Smooth muscle cell (in vitro differentiated cells): ENCODE measurements around the gene VTI1A. TPM values are rescaled to one million over a fixed set of nuclear protein-coding genes. Genes with fewer than 3 reads are reported as not detected.

Source experiments
- DNase-seq: peaks from one replicate; lab custom pipeline; 2025; ENCODE audit not compliant: unreplicated experiment; lab: John Stamatoyannopoulos, UW
- H2AFZ ChIP-seq: fragments of 200-600 bp; sonication (generic); 2 replicates; pipeline ENCODE4 v1.6.0; 2016; ENCODE audit warnings: antibody characterized with exemption, low read depth, mild to moderate bottlenecking
- H3F3A ChIP-seq: fragments of 200-600 bp; sonication (generic); 2 replicates; pipeline ENCODE4 v1.6.0; 2017; ENCODE audit warnings: antibody characterized with exemption, low read depth
- H3K27ac ChIP-seq: fragments of 200-600 bp; sonication (generic); 2 replicates; pipeline ENCODE4 v1.5.1; 2016; ENCODE audit warnings: low read depth, mild to moderate bottlenecking
- H3K27me3 ChIP-seq: fragments of 200-600 bp; sonication (generic); 2 replicates; pipeline ENCODE4 v1.6.1; 2016; ENCODE audit warnings: low read depth, mild to moderate bottlenecking
- H3K36me3 ChIP-seq: fragments of 200-600 bp; sonication (generic); 2 replicates; pipeline ENCODE4 v1.5.1; 2016; ENCODE audit warnings: low read depth
- H3K4me1 ChIP-seq: fragments of 200-600 bp; sonication (generic); 2 replicates; pipeline ENCODE4 v1.5.1; 2016; ENCODE audit warnings: low read depth
- H3K4me2 ChIP-seq: fragments of 200-600 bp; sonication (generic); 2 replicates; pipeline ENCODE4 v1.6.0; 2016; ENCODE audit warnings: mild to moderate bottlenecking
- H3K4me3 ChIP-seq: fragments of 200-600 bp; sonication (generic); 2 replicates; pipeline ENCODE4 v1.5.1; 2016; ENCODE audit warnings: mild to moderate bottlenecking
- H3K79me2 ChIP-seq: fragments of 200-600 bp; sonication (generic); 2 replicates; pipeline ENCODE4 v1.6.0; 2016; ENCODE audit warnings: low read depth, mild to moderate bottlenecking
- H3K9ac ChIP-seq: fragments of 200-600 bp; sonication (generic); 2 replicates; pipeline ENCODE4 v1.6.0; 2016; ENCODE audit warnings: low read depth
- H3K9me3 ChIP-seq: fragments of 200-600 bp; sonication (generic); replicated peaks from 2 replicates; pipeline ENCODE4 v1.5.1; 2016; ENCODE audit warnings: low read depth
- H4K20me1 ChIP-seq: fragments of 200-600 bp; sonication (generic); 2 replicates; pipeline ENCODE4 v1.6.0; 2016; ENCODE audit warnings: low read depth
- CTCF ChIP-seq: fragments of 200-600 bp; sonication (generic); IDR thresholded peaks from 2 replicates; pipeline ENCODE4 v1.5.1; 2017; ENCODE audit warnings: borderline replicate concordance, mild to moderate bottlenecking, antibody characterized with exemption; ENCODE audit not compliant: insufficient read depth, poor library complexity, severe bottlenecking
- WGBS: methylation state at CpG from one replicate; pipeline ENCODE4 v1.1.7; 2016; ENCODE audit warnings: low lambda C conversion rate; 5-methylcytosine and 5-hydroxymethylcytosine counted together
- polyA plus RNA-seq: library from polyadenylated mRNA; unstranded; fragments of >200 nt; fragmentation: Nextera tagmentation; extraction: Ambion mirVana; gene quantifications from 2 replicates; pipeline ENCODE4 v1.2.1, GENCODE V29; 2016
- total RNA-seq: library from RNA; depleted of rRNA; stranded (reverse); fragments of >200 nt; gene quantifications from 2 replicates; pipeline ENCODE4 v1.2.3, GENCODE V29; 2014

VTI1A gene
- total and polyA plus RNA-seq, 2 experiments from 2014 or later: 14.0 to 21.8 TPM

- no peaks in the 10 kb centered on the region for H3K36me3 ChIP-seq
- no peaks in the 10 kb centered on the region for H4K20me1 ChIP-seq
- H3K9ac ChIP-seq: no peak overlapping the region
- no peak overlapping the region for H2AFZ ChIP-seq
- H3K4me2 ChIP-seq: no peak overlapping the region
- peaks cover 4% of the 10 kb centered on the region for H3K4me1 ChIP-seq
- no peaks in the 10 kb centered on the region for H3K27me3 ChIP-seq
- H3F3A ChIP-seq: no peaks in the 10 kb centered on the region
- no peak for TF ChIP-seq CTCF
- no peaks in the 10 kb centered on the region for H3K9me3 ChIP-seq
- 86% methylated on average over 2 of the region's 2 CpGs for WGBS
- H3K4me3 ChIP-seq: no peak overlapping the region
- no peak for DNase-seq
- H3K79me2 ChIP-seq: no peaks in the 10 kb centered on the region
- no peak overlapping the region for H3K27ac ChIP-seq
These were observed 320.1 kb downstream of the VTI1A start for GRCh38 chr10:112767156-112767555.

- H3K36me3 ChIP-seq: no peaks in the 10 kb centered on the region
- no peaks in the 10 kb centered on the region for H3F3A ChIP-seq
- no peaks in the 10 kb centered on the region for H3K79me2 ChIP-seq
- no peak overlapping the region for H3K27ac ChIP-seq
- no peak overlapping the region for H3K9ac ChIP-seq
- H3K9me3 ChIP-seq: no peaks in the 10 kb centered on the region
- H3K4me3 ChIP-seq: no peak overlapping the region
- no peak overlapping the region for H3K4me2 ChIP-seq
- H2AFZ ChIP-seq: no peak overlapping the region
- DNase-seq: no peak
- no peaks in the 10 kb centered on the region for H4K20me1 ChIP-seq
- peaks cover 4% of the 10 kb centered on the region for H3K4me1 ChIP-seq
- WGBS: 93% methylated on average over 7 of the region's 7 CpGs
- H3K27me3 ChIP-seq: no peaks in the 10 kb centered on the region
- TF ChIP-seq CTCF: no peak
These were observed 321.1 kb downstream of the VTI1A start for GRCh38 chr10:112768121-112768520.

GRCh38 chr10:112769081-112769480, 322.1 kb downstream of the VTI1A start:
- Histone ChIP-seq H3K27me3 (no peaks in the 10 kb centered on the region), H3K9ac (no peak overlapping the region), H3K4me1 (peaks cover 4% of the 10 kb centered on the region), H3F3A (no peaks in the 10 kb centered on the region), H3K4me2 (no peak overlapping the region), H3K4me3 (no peak overlapping the region), H3K79me2 (no peaks in the 10 kb centered on the region), H3K27ac (no peak overlapping the region), H3K36me3 (no peaks in the 10 kb centered on the region), H4K20me1 (no peaks in the 10 kb centered on the region), H2AFZ (no peak overlapping the region), H3K9me3 (no peaks in the 10 kb centered on the region)
- DNase-seq: no peak
- WGBS: 93% methylated on average over 2 of the region's 2 CpGs
- TF ChIP-seq CTCF: no peak

GRCh38 chr10:112769611-112770370, 322.8 kb downstream of the VTI1A start:
- WGBS: 96% methylated on average over 6 of the region's 6 CpGs
- no peak for TF ChIP-seq CTCF
- H3K79me2 ChIP-seq: no peaks in the 10 kb centered on the region
- no peaks in the 10 kb centered on the region for H3K4me1 ChIP-seq
- H3K4me3 ChIP-seq: no peak overlapping the region
- H3K27me3 ChIP-seq: no peaks in the 10 kb centered on the region
- no peak for DNase-seq
- H3K27ac ChIP-seq: no peak overlapping the region
- H3K9me3 ChIP-seq: no peaks in the 10 kb centered on the region
- no peak overlapping the region for H3K9ac ChIP-seq
- no peaks in the 10 kb centered on the region for H3K36me3 ChIP-seq
- H2AFZ ChIP-seq: no peak overlapping the region
- no peak overlapping the region for H3K4me2 ChIP-seq
- H4K20me1 ChIP-seq: no peaks in the 10 kb centered on the region
- H3F3A ChIP-seq: no peaks in the 10 kb centered on the region
